Left forelimb (tissue), 1 donor: ENCODE measurements around the gene L1TD1.
"Not testable (repeated sequence)": the region's sequence is repeated elsewhere in the genome, so short reads cannot be mapped to it uniquely, and the experiment has no call there.

Experiments used
- DNase-seq: peaks from one replicate; pipeline ENCODE4 v3.0.0-alpha.2; 2018; ENCODE audit warnings: low spot score

The L1TD1 gene

DNA sequence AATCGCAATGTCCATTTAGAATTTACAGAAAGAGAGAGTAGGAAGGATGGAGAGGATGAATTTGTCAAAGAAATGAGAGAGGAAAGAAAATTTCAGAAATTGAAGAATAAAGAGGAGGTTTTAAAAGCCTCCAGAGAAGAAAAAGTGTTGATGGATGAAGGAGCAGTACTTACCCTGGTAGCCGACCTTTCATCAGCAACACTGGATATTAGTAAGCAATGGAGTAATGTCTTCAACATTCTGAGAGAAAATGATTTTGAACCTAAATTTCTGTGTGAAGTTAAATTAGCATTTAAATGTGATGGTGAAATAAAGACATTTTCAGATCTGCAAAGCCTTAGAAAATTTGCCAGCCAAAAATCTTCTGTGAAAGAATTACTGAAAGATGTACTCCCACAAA is 12.5 kb downstream of the L1TD1 start:
- DNase-seq: no peak

DNA sequence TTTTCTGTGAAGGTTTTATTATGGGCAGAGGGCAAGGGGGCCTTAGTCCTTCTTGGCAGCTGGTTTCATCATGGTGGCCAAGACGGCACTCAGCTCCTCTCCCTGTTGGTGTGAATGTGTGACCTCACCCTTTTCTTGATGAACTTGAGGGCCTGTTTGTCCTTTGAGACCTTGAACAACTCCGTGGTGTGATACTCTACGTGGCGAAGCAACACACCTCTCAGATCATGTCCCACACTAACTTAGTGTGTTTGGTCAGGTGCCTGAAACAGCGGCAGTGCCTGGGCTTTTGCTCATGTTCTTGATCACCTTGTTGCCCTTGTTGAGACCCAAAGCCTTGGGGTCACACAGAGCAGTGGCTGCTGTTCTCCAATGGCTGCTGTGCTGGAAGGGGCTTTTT is 13.4 kb downstream of the L1TD1 start:
- DNase-seq: no peak

DNA sequence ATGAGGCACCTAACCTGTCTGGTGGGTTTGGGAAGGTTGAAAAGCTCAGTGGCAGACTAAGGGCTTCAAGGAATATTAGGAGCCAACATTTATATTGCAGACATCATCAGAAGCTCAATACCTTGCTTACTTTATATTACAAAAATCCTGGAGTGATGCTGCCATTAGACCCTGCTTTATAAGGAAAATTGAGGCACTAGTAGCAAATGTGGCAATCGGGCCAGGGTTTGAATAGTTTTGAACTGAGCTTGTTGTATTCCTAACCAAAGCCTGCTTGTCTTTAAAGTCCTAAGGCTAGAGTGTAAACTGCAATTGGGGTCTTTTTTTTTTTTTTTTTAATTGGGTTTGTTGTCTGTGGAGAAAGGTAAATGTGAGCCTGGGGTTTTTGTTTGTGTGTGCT is 14.3 kb downstream of the L1TD1 start:
- no peak for DNase-seq

DNA sequence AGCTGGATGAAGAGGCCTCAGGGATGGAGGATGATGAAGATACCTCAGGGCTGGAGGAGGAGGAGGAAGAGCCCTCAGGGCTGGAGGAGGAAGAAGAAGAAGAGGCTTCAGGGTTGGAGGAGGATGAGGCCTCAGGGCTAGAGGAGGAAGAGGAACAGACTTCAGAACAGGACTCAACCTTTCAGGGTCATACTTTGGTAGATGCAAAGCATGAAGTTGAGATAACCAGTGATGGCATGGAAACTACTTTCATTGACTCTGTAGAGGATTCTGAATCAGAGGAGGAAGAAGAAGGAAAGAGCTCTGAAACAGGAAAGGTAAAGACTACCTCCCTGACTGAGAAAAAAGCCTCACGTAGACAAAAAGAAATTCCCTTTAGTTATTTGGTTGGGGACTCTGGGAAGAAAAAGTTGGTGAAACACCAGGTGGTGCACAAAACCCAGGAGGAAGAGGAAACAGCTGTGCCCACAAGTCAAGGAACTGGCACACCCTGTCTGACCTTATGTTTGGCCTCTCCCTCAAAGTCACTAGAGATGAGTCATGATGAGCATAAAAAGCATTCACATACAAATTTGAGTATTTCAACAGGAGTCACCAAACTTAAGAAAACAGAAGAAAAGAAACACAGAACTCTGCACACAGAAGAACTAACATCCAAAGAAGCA is 15.4 kb downstream of the L1TD1 start:
- DNase-seq: no peak

DNA sequence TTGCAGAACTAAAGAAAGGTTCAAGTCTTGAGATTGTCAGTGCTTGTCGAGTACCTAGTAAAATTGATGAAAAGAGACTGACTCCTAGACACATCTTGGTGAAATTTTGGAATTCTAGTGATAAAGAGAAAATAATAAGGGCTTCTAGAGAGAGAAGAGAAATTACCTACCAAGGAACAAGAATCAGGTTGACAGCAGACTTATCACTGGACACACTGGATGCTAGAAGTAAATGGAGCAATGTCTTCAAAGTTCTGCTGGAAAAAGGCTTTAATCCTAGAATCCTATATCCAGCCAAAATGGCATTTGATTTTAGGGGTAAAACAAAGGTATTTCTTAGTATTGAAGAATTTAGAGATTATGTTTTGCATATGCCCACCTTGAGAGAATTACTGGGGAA is 16.3 kb downstream of the L1TD1 start:
- DNase-seq: no peak

DNA sequence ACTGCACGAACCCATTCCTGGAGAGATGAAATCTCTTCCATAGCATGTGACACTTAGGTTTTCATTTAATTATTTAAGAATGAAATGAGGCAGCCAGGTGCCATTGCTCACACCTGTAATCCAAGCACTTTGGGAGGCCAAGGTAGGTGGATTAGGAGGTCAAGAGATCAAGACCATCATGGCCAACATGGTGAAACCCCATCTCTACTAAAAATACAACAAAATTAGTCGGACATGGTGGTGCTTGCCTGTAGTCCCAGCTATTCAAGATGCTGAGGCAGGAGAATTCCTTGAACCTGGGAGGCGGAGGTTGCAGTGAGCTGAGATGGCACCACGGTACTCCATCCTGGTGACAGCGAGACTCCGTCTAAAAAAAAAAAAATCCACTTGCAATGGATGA is 17.8 kb downstream of the L1TD1 start:
- DNase-seq: no peak

DNA sequence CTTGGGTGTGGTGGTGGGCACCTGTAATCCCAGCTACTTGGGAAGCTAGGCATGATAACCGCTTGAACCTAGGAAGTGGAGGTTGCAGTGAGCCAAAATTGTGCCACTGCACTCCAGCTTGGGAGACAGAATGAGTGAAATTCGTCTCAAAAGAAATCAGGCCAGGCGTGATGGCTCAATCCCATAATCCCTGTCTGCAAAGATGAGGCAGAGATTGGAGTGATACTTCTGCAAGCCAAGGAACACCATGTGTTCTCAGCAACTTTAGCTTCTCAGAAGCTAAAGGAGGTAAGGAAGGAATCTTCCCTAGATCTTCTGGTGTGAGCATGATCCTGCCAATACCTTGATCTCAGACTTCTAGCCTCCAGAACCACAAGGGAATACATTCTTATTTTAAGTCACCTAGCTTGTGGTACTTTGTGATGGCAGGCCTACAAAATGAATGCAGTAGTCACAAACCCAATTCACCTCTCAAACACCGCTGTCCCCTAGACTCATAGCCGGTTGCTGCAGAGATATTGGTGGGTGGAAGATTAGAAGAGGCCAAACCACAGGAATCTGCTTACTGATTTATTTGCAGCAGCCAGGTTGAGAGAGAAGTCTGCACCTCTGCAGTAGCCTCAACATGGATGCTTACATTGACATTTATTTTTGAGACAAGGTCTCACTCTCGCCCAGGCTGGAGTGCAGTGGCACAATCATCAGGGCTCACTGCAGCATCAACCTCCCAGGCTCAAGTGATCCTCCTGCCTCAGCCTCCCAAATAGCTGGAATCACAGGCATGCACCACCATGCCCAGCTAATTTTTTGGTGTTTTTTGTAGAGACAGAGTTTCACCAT is 18.6 kb downstream of the L1TD1 start:
- DNase-seq: no peak

DNA sequence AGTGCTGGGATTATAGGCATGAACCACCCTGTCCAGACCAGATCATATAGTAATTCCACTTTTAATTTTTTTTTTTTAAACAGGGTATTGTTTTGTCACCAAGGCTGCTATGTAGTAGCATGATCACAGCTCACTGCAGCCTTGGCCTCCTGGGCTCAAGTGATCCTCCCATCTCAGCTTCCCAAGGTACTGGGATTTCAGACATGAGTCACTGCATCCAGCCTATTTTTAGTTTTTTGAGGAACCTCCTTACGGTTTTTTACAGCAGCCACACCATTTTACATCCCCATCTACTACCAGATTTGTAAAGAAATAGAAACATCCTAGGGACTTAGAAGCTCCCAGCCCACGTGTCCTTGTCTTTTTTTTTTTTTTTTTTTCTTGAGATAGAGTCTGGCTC is 24.0 kb downstream of the L1TD1 start:
- no peak for DNase-seq

DNA sequence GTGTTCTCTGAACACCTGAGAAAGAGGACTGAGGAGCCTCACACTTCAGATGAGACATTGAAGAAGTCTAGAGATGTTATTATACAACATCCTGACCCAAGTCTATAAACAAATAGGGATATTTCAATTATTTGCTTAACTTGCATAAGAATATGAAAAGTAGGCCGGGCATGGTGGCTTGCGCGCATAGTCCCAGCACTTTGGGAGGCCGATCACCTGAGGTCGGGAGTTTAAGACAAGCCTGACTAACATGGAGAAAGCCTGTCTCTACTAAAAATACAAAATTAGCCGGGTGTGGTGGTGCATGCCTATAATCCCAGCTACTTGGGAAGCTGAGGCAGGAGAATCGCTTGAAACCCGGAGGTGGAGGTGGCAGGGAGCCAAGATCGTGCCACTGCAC is 25.8 kb downstream of the L1TD1 start:
- DNase-seq: not testable (repeated sequence)

DNA sequence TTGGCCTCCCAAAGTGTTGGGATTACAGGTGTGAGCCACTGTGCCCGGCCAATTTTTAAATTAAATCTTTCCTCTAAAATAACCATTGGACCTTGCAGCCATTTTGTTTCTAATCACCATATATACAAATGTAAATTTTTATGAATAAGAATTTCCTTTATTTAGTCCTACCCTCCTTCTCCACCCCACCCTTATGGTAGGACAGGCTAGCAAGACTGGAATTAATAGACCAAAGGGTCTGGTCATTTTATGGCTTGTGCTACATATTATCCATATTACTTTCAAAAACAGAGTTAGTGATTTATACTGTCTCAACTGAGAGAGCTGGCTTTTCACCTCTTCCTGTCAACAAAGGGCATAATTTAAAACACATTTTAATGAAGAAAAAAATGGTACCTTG is 26.5 kb downstream of the L1TD1 start:
- no peak for DNase-seq

DNA sequence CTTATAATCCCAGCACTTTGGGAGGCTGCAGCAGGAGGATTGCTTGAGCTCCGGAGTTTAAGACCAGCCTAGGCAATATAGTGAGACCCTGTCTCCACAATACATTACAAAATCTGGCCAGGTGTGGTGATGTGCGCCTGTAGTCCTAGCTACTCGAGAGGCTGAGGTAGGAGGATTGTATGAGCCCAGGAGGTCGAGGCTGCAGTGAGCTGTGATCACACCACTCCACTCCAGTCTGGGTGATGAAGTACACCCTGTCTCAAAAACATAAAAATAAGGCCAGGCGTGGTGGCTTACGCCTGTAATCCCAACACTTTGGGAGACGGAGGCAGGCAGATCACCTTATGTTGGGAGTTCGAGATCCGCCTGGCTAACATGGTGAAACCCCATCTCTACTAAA is 27.7 kb downstream of the L1TD1 start:
- DNase-seq: no peak

DNA sequence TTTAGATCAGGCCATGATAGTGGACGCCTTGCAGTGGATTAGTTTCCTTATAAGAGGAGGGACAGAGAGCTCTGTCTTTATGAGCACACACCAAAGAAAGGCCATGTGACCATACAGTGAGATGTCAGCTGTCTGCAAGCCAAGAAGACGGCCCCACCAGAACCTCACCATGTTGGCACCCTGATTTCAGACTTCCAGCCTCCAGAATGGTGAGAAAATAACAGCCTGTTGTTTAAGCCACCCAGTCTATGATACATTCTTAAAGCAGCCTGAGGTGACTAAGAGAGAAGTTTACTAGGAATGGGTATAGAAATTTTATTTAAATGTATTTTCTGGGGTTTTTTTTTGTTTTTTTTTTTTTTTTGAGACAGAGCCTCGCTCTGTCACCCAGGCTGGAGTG is 29.5 kb downstream of the L1TD1 start:
- no peak for DNase-seq

DNA sequence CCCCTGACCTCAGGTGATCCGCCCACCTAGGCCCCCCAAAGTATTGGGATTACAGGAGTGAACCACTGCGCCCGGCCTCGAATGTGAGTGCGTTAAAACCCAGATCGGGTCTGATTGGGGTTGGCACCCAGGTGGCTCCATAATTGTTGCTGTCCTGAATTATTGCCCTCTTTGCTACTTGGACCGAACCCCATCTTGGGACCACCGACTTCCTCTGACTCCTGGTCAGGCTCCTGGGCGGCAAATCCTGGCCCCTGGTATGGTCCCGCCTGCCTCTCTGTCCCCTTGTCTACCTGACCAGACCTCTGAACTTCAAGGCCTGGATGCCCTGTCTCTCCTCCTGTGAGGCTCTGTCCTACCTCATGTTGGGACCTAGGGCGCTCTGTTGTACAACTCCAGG is 32.8 kb downstream of the L1TD1 start:
- no peak for DNase-seq

DNA sequence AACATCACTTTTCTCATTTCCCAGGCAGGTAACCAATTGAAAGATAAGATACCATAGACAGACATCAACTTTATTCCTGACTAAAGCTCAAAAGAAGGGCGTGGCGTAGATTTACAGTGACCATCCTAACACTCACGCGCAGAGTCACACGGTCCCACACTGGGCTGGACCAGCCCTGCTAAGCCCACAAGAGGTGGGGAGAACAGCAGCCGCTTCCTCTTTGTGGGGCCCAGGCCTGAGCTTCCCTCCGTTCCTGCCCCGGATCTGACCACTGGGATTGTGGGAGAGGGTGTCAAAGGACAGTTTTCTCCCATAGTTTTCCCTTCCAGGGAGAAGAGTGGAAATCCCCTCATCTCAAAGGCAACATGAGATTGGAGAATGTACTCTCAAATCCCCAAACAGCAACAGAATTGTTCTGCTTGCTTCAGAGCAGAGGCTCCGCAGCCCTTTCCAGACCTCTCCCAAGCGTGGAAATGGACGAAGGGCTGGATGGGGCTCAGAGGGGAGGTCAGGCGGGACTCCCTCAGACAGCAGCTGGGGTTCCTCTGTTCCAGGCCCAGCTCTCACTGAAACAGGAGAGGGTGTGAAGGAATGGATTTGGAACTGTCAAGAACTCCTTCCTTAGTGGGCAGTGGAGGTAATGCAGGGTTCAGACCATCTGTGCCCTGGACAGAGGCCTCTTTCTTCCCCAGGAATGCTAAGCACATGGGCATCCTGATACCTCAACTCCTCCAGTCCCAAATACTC is 33.7 kb downstream of the L1TD1 start:
- no peak for DNase-seq

DNA sequence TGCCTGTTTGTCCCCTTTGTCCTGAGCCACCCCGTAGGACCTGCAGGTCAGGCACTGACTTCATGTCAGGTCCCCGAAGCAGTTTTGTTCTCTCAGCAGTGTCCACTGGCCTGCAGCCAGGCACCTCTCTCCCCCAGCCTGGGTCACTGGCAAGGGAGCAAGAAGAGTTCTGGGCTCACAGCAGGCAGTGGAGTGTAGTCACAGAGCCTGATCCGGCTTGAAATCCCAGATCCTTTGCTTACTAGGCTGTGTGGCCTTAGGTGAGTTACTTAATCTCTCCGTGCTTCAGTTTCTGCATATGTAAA is 34.2 kb downstream of the L1TD1 start:
- no peak for DNase-seq

DNA sequence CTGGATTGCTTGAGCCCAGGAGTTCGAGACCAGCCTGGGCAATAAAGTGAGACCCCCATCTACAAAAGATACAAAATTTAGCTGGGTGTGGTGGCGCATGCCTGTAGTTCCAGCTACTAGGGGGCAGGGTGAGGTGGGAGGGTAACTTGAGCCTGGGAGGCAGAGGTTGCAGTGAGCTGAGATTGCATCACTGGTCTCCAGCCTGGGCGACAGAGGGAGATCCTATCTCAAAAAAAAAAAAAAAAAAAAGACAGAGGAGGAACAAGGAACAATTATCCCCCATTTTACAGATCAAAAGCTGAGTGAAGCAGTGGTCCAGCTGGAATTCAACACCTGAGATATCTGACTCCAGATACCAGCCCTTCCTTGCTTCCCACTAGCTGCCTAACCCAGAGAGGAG is 34.8 kb downstream of the L1TD1 start:
- DNase-seq: no peak

DNA sequence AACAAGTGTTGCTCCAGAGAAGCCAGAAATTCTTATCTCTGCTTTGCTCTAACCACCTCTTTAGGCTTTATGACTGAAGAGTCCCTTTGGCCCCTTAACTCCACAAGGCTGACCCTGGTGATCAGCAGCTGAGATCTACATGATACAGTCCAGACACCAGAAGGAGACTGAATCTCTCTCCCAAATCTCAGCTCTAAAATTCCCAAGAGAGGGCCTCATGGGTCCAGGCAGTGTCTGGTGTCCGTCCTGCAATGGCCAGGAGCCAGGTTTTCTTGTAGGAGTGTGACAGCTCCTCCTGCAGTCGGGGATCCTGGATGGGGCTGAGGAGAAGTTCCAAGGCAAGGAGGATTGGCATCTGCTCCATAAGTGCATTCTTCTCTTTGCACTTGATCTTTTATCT is 35.3 kb downstream of the L1TD1 start:
- no peak for DNase-seq

DNA sequence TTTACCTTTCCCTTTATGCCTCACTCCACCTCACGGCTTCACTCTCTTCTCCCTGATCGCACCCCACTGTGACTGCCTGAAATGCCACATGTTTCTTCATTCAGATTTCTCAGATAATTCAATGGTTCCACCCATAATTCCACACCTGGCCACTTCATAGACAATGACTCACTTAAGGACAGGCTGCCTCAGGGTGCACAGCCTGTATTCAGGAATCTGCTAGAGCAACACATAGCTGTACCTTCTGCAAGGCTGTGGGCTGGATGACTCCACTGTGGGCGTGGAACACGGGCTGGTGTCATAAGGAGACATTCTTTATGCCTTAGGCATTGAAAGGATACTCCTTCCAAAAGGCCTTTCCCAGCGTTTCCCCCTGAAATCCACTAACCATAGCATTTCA is 36.1 kb downstream of the L1TD1 start:
- DNase-seq: no peak

DNA sequence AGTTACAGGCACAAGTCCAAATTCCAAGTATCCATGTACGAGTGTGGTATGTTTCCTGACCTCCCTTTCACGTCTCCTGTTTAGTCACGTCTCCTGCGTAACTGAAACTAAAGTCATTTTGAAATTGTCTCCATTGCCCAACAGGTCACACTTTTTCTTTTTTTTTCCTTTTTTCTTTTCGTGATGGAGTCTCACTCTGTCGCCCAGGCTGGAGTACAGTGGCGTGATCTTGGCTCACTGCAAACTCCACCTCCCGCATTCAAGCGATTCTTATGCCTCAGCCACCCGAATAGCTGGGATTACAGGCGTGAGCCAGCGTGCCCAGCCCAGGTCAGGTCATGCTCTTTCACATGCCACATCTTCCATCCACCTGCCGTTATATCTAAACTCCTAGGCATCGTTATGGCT is 38.2 kb downstream of the L1TD1 start:
- no peak for DNase-seq

DNA sequence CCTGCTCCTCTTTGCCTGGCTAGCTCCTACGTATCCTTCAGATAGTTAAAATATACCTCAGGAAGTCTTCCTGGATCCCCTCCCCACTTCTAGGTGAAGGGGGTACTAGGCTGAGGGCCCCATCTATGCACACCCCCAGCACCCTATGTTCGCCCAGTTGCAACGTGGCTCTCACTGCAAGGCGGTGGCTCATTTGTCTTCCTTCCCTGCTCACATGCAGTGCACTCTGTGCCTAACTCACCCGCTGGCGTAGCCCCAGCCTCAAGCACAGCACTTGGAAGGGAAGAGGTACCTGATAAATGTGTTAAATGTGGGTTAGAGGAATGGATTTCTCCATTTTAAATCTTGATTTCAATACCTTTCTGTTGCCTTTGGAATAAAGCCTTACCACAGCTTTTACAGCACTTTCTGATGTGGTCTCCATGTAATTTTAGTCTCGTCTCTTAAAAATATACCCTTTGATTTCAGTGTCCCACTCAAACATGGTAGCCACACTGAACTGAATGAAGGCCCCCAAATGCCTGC is 39.3 kb downstream of the L1TD1 start:
- DNase-seq: no peak

DNA sequence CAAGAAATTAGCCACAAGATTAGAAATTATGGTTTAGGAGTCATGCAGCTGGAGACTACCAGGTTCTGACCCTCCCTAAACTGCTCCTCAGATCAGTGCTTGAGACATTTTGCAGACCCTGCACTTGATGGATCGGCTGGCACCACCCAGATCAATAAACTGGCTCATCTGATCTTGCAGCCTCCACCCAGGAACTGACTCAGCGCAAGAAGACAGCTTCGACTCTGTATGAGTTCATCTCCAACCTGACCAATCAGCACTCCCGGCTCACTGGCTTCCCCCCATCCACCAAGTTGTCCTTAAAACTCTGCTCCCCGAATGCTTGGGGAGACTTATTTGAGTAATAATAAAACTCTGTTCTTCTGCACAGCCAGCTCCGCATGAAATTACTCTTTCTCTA is 40.0 kb downstream of the L1TD1 start:
- no peak for DNase-seq

DNA sequence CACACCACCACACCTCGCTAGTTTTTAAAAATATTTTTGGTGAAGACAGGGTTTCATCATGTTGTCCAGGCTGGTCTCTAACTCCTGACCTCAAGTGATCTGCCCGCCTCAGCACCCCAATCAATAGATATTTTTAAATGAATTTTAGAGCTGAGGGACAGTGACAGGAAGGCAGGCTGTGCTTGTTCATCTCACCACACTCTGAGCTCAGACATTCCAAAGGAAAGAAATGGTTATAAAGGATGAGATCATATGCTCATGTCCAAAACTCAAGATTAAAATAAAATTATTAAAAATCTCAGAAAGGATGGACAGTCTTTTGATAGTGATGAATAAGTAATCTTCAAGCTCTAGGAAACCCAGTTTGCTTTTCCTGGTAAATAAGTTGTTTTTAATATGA is 40.9 kb downstream of the L1TD1 start:
- DNase-seq: no peak

DNA sequence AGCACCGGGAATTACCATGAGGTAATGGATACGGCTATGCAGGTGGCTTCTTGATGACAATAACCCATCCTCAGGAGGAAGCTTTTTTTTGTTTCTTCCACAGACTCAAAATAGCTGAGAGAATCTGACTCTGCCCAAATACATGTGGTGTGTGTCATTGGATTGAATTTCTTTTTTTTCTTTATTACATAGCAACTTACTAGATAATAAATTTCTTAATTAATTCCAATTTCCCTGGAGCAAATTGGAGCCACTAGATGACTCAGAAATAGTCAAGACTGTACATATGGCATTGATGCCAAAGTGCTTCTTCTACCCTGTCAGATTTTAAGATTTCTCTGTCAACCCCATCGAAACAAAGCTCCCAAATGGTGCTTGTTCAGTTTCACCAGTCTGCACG is 42.7 kb downstream of the L1TD1 start:
- no peak for DNase-seq
